ENCODE results near the gene KCNK10. TPM values are rescaled to one million over a fixed set of nuclear protein-coding genes. Genes with fewer than 3 reads are reported as not detected.

Gene KCNK10
- total RNA-seq, 1 donor, result under 0.01 TPM

DNA sequence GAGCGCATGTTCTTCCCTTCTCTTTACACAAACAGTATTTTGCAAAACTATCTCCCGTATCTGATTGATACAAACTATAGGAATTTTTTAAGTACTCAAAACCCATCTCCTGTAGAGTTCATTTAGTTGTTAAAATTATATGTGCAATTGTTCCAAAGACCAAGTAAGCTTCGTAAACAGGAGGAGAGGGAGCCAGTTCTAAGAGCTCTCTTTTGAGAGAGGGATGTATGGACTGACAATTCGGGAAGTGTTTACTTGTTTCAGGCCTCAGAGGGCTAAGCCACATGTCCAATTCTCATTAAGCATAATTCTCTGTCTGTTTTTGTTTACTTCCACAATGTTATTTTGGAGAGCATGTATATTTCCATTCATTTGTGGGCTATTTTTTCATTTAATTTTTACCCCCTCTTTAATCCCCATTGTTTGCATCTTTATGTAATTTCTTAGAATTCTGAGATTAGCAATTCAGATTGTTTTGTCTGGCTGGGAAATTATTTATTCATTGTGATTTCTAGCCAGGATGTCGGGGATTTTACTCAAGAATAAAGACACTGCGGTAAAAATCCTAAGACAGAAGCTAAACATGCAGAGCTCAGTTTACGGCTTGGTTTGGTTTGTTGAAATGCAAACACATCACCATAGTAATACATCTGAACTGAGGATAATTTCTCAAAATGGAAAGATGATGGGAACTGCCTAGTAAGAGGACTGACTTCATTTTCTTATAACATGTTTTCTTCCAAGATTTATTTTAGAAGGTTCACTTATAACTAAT lies 126.8 kb downstream of the KCNK10 start:
- H4K20me1 ChIP-seq (ENCODE audit: insufficient read depth, low read length), result no peaks in the 10 kb centered on the region
- no peak overlapping the region for H2AFZ ChIP-seq (ENCODE audit: low read length)
- H3K4me2 ChIP-seq (ENCODE audit: insufficient read depth, low read length), result no peak overlapping the region
- H3K4me3 ChIP-seq (ENCODE audit: insufficient read depth, low read length), result no peak overlapping the region
- no peak for DNase-seq (ENCODE audit: insufficient read length, low spot score, missing footprints)
- no peaks in the 10 kb centered on the region for H3K9me3 ChIP-seq (ENCODE audit: low read depth, low read length)
- no peaks in the 10 kb centered on the region for H3K79me2 ChIP-seq (ENCODE audit: insufficient read depth, low read length)
- H3K27me3 ChIP-seq (ENCODE audit: insufficient read depth, low read length), result peaks cover 20% of the 10 kb centered on the region
- no peaks in the 10 kb centered on the region for H3K36me3 ChIP-seq (ENCODE audit: insufficient read depth, low read length)
- H3K4me1 ChIP-seq (ENCODE audit: insufficient read depth, low read length), result no peaks in the 10 kb centered on the region
- H3K27ac ChIP-seq (ENCODE audit: low read depth, low read length), result no peak overlapping the region
- TF ChIP-seq, protein P1, sequence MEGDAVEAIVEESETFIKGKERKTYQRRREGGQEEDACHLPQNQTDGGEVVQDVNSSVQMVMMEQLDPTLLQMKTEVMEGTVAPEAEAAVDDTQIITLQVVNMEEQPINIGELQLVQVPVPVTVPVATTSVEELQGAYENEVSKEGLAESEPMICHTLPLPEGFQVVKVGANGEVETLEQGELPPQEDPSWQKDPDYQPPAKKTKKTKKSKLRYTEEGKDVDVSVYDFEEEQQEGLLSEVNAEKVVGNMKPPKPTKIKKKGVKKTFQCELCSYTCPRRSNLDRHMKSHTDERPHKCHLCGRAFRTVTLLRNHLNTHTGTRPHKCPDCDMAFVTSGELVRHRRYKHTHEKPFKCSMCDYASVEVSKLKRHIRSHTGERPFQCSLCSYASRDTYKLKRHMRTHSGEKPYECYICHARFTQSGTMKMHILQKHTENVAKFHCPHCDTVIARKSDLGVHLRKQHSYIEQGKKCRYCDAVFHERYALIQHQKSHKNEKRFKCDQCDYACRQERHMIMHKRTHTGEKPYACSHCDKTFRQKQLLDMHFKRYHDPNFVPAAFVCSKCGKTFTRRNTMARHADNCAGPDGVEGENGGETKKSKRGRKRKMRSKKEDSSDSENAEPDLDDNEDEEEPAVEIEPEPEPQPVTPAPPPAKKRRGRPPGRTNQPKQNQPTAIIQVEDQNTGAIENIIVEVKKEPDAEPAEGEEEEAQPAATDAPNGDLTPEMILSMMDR (IDR thresholded peaks at IDR 0.05; ENCODE audit: extremely low read depth, low read depth, low read length), result no peak

GRCh38 chr14:88195676-88196075 lies 127.4 kb downstream of the KCNK10 start:
- peaks cover 20% of the 10 kb centered on the region for H3K27me3 ChIP-seq (ENCODE audit: insufficient read depth, low read length)
- TF ChIP-seq, protein P1 (IDR thresholded peaks at IDR 0.05; ENCODE audit: extremely low read depth, low read depth, low read length), result no peak

GRCh38 chr14:88194531-88194930 lies 128.5 kb downstream of the KCNK10 start:
- H2AFZ ChIP-seq (ENCODE audit: low read length), result no peak overlapping the region
- no peak for DNase-seq (ENCODE audit: insufficient read length, low spot score, missing footprints)
- no peak overlapping the region for H3K4me2 ChIP-seq (ENCODE audit: insufficient read depth, low read length)
- no peaks in the 10 kb centered on the region for H4K20me1 ChIP-seq (ENCODE audit: insufficient read depth, low read length)
- H3K9me3 ChIP-seq (ENCODE audit: low read depth, low read length), result no peaks in the 10 kb centered on the region
- H3K4me3 ChIP-seq (ENCODE audit: insufficient read depth, low read length), result no peak overlapping the region
- TF ChIP-seq, protein P1 (IDR thresholded peaks at IDR 0.05; ENCODE audit: extremely low read depth, low read depth, low read length), result no peak
- no peaks in the 10 kb centered on the region for H3K4me1 ChIP-seq (ENCODE audit: insufficient read depth, low read length)
- H3K79me2 ChIP-seq (ENCODE audit: insufficient read depth, low read length), result no peaks in the 10 kb centered on the region
- H3K36me3 ChIP-seq (ENCODE audit: insufficient read depth, low read length), result no peaks in the 10 kb centered on the region
- no peak overlapping the region for H3K27ac ChIP-seq (ENCODE audit: low read depth, low read length)
- H3K27me3 ChIP-seq (ENCODE audit: insufficient read depth, low read length), result peaks cover 20% of the 10 kb centered on the region

More at GRCh38 chr14:88195676-88196075, 127.4 kb downstream of the KCNK10 start:
- Histone ChIP-seq H3K4me3 (ENCODE audit: insufficient read depth, low read length) (no peak overlapping the region), H4K20me1 (ENCODE audit: insufficient read depth, low read length) (no peaks in the 10 kb centered on the region), H3K79me2 (ENCODE audit: insufficient read depth, low read length) (no peaks in the 10 kb centered on the region), H3K4me2 (ENCODE audit: insufficient read depth, low read length) (no peak overlapping the region), H2AFZ (ENCODE audit: low read length) (no peak overlapping the region), H3K36me3 (ENCODE audit: insufficient read depth, low read length) (no peaks in the 10 kb centered on the region), H3K27ac (ENCODE audit: low read depth, low read length) (no peak overlapping the region), H3K4me1 (ENCODE audit: insufficient read depth, low read length) (no peaks in the 10 kb centered on the region), H3K9me3 (ENCODE audit: low read depth, low read length) (no peaks in the 10 kb centered on the region)
- DNase-seq (ENCODE audit: insufficient read length, low spot score, missing footprints), result no peak

DNA sequence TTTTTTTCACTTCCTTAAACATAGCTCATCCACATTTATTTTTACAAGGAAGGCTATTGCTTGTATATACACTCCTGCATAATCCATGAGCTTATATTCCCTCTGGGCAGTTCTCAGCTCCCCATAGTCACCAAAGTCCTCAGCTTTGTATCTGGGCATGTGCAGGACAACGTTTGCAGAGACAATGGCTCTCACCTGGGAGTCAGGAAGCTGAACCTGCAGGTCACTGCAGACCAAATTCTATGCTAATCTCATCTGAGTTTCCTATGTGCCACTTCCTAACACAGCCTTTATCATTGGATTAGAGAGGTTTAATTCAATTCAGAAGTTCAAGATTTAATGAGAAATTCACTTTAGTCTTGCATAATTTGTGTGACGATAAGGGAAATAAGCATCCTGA lies 131.5 kb downstream of the KCNK10 start:
- H3K27ac ChIP-seq (ENCODE audit: low read depth, low read length), result no peak overlapping the region
- H3K9me3 ChIP-seq (ENCODE audit: low read depth, low read length), result no peaks in the 10 kb centered on the region
- no peaks in the 10 kb centered on the region for H3K79me2 ChIP-seq (ENCODE audit: insufficient read depth, low read length)
- H3K4me3 ChIP-seq (ENCODE audit: insufficient read depth, low read length), result no peak overlapping the region
- DNase-seq (ENCODE audit: insufficient read length, low spot score, missing footprints), result no peak
- H3K4me2 ChIP-seq (ENCODE audit: insufficient read depth, low read length), result no peak overlapping the region
- no peaks in the 10 kb centered on the region for H3K36me3 ChIP-seq (ENCODE audit: insufficient read depth, low read length)
- peaks cover 16% of the 10 kb centered on the region for H3K27me3 ChIP-seq (ENCODE audit: insufficient read depth, low read length)
- TF ChIP-seq, protein P1 (IDR thresholded peaks at IDR 0.05; ENCODE audit: extremely low read depth, low read depth, low read length), result no peak
- no peaks in the 10 kb centered on the region for H4K20me1 ChIP-seq (ENCODE audit: insufficient read depth, low read length)
- H2AFZ ChIP-seq (ENCODE audit: low read length), result no peak overlapping the region
- H3K4me1 ChIP-seq (ENCODE audit: insufficient read depth, low read length), result peaks cover 3% of the 10 kb centered on the region
